ENCODE measurements around the gene NTMT1.
"Not testable (repeated sequence)": the region's sequence is repeated elsewhere in the genome, so short reads cannot be mapped to it uniquely, and the experiment has no call there.

NTMT1 gene

GRCh38 chr9:129626079-129626624 is at the start of gene NTMT1:
Gene NTMT1 (plus strand): TSS chr9:129626163. CDS start chr9:129632704, 6,541 bp downstream.
- peak; percentile 83 to 88 for DNase-seq (ENCODE audit: low read depth in 2 of 2)

GRCh38 chr9:129576546-129577543 is 49.1 kb upstream of the NTMT1 start:
- no peak for DNase-seq (ENCODE audit: low read depth in 2 of 2)

GRCh38 chr9:129579294-129579693 is 46.7 kb upstream of the NTMT1 start:
- no peak for DNase-seq (ENCODE audit: low read depth in 2 of 2)

DNA sequence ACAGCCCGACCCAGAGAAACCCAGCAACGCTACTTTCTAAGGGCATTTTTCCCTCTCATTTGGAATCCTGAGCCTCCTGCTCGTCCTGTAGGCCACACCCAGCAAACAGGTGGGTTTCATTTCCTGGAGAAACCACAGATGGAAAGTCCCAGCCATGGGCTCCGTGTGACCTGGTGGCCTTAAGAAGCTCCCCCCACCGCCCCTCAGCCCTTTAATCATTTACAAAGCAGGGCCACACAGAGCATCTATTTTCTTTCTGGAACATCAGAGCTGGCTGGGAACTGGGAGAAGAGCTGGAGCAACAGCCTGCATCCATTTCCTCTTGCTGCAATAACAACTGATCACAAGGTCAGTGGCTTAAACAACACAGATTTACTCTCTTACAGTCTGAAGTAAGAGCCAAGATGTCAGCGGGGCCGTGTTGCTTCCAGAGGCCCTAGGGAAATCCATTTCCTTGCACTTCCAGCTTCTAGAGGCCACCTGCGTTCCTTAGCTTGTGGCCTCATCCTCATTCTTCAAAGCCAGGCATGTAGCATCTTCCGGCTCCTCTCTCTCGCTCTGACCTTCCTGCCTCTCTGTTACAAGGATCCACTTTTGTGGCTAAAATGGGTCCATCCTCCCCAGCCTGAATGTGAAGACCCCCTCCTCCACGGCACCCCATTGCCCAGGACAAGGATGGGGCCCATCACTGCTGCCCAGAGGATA is 45.6 kb upstream of the NTMT1 start:
- no peak for DNase-seq (ENCODE audit: low read depth in 2 of 2)

DNA sequence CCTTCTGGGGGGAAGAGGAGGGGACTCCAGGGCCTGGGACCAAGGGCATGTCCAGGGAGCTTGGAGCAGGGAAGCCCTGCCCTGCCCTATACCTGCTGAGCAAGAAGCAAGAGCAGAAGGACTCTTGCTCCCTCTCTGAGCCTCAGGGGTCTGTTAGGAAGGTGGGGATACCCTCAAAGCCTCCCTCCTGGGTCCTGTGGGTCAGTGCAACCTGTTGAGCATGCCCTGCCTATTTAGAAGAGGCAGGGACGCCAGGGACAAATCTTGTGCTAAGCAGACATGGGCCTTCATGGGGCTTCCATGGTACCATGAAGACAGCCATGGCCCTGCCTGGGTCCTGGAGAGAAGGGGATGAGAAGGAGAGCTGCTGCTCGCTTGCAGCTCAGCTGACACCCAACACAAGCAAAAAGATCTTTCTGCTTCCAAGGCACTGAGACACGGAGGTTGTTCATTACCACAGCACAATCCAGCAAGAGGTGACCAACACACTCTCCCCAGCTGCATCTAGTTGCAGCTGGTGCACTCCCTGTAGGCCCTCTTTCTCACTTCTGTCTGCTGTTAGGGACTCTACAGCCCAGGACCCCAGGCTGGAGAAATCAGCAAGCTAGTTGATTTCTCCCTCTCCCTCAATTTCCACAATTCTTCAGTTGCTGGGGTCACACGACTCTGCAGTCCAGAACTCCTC is 44.3 kb upstream of the NTMT1 start:
- no peak for DNase-seq (ENCODE audit: low read depth in 2 of 2)

- no peak for DNase-seq (ENCODE audit: low read depth in 2 of 2)
Measured at GRCh38 chr9:129582855-129583254, 43.1 kb upstream of the NTMT1 start.

- no peak for DNase-seq (ENCODE audit: low read depth in 2 of 2)
Measured at GRCh38 chr9:129583308-129584038, 42.5 kb upstream of the NTMT1 start.

DNA sequence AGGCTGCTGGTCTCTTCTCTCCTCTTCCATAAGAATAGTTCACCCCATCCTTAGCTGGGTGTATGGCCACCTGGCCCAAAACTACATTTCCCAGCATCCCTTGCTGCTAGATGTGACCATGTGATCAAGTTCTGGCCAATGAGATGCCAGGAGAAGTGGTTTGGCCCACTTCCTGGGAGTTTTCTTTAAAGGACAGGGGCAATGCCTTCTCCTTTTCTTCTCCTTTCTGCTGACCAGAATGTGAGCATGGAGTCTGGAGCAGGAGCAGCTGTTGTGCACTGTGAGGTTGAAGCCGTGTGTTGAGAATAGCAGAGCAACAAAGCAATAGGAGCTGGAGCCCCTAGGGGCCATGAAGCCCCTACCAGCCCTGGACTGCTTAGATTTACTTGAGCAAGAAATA is 41.8 kb upstream of the NTMT1 start:
- peak; percentile 24 to 58 for DNase-seq (ENCODE audit: low read depth in 2 of 2)

GRCh38 chr9:129585352-129585751 is 40.6 kb upstream of the NTMT1 start:
- no peak for DNase-seq (ENCODE audit: low read depth in 2 of 2)

GRCh38 chr9:129586245-129586644 is 39.7 kb upstream of the NTMT1 start:
- DNase-seq (ENCODE audit: low read depth in 2 of 2), result no peak

DNA sequence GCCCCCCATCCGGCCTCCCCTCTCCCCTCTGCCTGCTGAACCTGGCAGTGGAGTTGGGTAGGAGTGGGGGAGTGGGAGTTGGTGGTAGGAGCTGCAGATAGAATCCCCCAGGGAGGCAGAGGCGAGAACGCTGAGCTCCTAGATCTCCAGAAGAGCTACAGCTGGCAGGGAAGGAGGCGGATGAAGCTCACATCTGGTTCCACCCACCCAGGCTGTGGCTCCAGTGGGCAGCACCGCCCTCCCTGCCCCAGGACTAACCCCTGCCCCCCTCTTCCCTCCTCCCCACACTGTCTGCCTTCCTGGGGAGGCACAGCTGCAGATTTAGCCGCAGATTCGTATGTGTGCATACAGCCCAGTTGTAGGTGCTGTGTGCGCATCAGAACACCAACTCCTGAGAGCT is 39.3 kb upstream of the NTMT1 start:
- no peak for DNase-seq (ENCODE audit: low read depth in 2 of 2)

- DNase-seq (ENCODE audit: low read depth in 2 of 2), result no peak
Measured at GRCh38 chr9:129587487-129588262, 38.3 kb upstream of the NTMT1 start.

GRCh38 chr9:129590466-129590865 is 35.5 kb upstream of the NTMT1 start:
- no peak for DNase-seq (ENCODE audit: low read depth in 2 of 2)

GRCh38 chr9:129591916-129592315 is 34.0 kb upstream of the NTMT1 start:
- no peak for DNase-seq (ENCODE audit: low read depth in 2 of 2)

DNA sequence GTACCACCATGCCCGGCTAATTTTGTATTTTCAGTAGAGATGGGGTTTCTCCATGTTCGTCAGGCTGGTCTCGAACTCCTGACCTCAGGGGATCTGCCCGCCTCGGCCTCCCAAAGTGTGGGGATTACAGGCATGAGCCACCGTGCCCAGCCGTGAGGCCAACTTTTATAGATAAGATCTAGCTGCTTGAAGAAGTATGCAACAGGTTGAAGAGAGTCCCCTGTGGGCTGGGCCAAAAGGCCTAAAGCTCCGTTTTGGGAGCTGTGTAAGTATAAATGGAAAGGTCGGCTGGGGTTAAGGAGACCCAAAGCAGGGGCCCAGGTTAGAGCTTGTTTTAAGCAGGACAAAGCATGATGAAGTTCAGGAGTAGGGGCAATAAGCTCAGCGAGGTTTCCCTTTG is 33.2 kb upstream of the NTMT1 start:
- not testable (repeated sequence) for DNase-seq (ENCODE audit: low read depth in 2 of 2)

DNA sequence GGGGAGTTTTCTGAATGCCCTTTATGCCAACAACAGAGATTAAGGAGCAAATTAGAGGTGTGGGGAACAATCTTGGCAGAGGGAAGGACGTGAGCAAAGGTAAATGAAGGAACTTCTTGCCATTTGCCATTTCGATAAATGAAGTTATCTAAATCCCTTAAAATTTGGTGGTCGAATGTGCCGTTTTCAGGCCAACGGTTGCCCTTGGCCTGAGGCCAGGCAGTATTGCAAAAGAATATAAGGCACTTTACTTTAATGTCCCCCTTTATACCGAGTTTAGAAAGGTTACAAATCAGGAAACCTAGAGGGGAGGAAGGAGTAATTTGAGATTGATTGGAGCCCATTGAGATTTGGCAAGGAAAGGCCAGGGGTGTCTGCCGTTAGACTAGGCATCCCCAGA is 31.3 kb upstream of the NTMT1 start:
- DNase-seq (ENCODE audit: low read depth in 2 of 2), result no peak

DNA sequence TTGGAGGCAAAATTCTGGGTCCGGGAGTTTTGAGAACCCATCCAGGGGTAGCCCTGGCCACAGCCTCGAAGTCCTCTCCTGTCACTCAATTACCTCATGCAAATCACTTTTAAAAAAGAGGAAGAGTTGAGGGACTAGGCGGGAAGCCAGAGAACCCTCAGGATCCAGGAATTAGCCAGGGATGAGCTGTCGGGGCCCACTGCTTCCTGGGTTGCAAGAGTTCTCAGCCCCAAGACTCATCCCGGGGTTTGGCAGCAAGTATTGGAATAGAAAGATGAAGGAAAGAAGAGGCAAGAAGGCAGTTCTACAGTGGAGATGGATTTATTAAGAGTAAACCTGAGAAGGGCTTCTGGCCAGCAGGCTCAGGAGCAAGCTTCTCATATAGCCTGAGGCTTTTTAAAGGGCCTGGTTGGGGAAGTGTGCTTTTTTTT is 30.6 kb upstream of the NTMT1 start:
- no peak for DNase-seq (ENCODE audit: low read depth in 2 of 2)

GRCh38 chr9:129595903-129596540 is 29.9 kb upstream of the NTMT1 start:
- DNase-seq (ENCODE audit: low read depth in 2 of 2), result no peak

DNA sequence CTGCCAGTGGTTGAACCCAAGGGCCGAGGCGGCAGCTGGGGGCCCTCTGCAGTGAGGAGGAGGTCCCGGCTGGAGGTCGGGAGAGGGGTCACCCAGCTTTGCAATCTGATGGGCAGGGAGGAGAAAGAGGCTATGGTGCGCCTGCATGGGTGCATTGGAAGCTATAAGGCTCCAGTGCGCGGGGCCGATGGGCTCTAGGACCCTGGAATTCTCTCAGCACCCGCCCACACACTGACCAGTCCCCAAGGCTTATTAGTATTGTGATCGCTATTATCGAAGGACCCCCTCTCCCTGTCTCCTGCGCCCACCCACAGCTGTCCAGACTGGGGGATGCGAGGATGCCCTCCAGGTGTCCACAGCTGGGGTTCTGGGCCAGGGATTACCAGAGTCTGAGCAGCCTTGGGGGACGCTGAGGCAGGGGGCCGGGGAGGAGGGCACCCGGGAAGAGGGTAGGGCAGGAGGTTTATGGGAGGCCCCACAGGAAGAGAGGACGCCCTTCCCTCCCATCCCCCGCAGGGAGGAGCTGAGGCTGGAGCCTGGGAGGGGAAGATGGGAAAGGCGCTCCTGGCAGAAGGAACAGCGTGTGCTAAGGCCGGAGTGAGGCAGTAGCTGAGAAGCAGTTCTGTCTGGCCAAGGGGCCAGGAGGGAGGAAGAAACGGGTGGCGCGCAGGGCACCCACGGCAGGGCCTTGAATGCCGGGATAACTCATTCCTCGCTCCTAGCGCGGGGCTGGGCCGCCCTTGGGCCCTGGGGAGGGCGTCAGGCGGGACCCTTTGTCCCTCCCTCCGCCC is 29.2 kb upstream of the NTMT1 start:
- DNase-seq (ENCODE audit: low read depth in 2 of 2), result no peak
